GM18861 (cell line): ENCODE measurements around the gene MGRN1.

ENCODE experiments used
- ATAC-seq: cut with Tn5 transposase; IDR thresholded peaks from one replicate; pipeline ENCODE4 v1.9.1; 2021; ENCODE audit not compliant: unreplicated experiment

MGRN1 gene

GRCh38 chr16:4695473-4696171 is 71.0 kb downstream of the MGRN1 start:
- ATAC-seq: no peak

DNA sequence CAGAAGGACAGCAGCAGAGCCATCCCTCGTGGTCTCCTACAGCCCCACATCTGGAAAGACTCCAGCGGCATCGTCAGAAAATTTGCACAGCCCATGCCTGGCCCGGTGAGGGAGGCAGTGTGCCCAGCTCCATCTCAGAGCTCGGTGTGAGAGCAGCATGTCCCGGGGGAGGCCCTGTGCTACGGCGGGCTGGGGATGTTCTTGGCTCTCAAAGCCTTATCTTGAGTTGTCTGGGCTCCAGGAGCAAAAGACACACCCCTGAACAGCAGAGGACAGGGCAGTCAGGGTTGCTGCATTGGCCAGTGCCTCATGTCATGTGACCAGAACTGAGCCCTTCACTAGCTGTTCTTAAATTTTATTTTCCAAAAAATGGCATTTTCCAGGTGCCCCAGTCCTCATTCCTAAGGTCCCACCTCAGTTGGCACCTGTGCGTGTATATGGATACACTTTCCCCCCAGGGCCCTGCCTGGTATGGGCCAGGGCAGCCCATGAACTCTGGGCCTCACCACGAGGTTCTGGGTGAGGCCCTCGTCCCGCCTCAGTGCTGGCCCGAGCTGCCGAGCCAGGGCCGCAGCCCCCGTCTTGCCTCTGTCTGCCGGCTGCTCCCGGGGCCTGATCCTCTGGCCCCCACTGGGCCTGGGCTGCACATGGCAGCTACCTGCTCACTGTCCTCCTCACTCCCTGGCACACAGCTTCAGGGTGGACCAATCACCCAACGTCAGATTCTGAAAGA is 71.7 kb downstream of the MGRN1 start:
- ATAC-seq: no peak

GRCh38 chr16:4696905-4697847 is 72.5 kb downstream of the MGRN1 start:
- no peak for ATAC-seq

- ATAC-seq: no peak
Measured at GRCh38 chr16:4697848-4698291, 73.2 kb downstream of the MGRN1 start.

GRCh38 chr16:4698321-4699045 is 73.9 kb downstream of the MGRN1 start:
- ATAC-seq: no peak

- no peak for ATAC-seq
Measured at GRCh38 chr16:4699046-4699556, 74.5 kb downstream of the MGRN1 start.

GRCh38 chr16:4700380-4700996 is 75.9 kb downstream of the MGRN1 start:
- ATAC-seq: no peak

DNA sequence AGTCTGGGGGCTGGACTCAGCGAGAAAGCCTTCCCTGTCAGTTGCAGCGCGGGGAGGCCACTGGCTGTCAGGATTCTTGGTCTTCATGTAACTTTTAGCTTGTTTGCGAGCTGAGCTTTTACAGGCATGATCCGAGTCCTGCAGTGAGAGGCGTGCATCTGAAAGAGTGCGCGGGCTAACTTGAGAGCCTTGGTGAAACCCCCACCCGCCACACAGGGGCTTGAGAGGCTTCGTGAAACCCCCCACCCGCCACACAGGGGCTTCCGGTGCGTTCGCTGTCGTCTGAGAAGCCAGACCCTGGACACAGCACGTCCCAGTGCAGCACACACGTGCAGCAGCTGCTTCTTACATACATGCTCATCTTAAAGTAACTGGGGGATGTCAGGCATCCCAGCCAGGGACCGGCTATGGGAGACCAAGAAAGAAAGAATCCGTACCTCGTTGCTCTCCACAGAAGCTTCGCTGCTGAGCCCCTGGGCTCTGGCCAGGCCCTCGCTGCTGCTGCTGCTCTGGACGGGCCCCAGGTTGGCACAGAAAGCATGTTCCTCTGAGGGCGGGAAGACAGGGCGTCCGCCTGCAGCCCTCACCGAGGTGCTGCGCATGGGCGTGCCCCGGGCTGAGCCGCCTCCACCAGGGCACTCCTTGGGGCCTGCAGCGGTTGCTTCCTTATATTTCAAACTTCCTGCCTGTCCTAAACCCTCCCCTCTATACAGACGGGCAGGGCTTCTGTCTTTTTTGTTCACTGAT is 76.5 kb downstream of the MGRN1 start:
- no peak for ATAC-seq

DNA sequence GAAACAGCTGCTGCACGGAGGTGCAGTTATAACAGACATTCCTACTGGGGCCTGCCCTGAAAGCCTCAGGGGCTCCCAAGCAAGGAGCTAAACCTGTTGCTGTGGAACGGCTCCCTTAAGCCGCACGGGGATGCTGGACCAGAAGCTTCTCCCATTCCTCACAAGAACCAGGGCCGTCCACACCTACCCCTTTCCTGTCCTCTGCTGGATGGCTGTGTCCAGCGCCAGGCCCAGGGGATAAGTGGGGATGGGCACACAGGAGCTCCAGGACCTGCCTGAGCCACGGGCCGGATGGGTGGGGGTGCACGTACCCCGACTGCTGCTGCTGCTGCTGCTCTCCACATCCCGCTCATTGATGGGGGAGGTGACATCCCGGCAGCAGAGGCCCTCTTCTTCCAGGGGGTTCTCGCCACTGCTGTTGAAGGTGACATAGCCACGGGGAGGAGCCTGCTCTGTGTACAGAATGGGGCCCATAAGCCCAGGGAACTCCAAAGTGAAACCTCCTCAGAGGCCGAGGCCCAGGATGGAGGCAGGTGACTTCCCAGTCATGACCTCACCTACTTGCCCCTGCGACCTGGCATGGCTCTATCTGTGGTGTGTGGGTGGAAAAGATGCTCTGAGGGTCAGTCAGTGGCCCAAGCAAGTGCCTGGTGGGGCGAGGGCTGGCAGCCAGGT is 77.3 kb downstream of the MGRN1 start:
- ATAC-seq: no peak

DNA sequence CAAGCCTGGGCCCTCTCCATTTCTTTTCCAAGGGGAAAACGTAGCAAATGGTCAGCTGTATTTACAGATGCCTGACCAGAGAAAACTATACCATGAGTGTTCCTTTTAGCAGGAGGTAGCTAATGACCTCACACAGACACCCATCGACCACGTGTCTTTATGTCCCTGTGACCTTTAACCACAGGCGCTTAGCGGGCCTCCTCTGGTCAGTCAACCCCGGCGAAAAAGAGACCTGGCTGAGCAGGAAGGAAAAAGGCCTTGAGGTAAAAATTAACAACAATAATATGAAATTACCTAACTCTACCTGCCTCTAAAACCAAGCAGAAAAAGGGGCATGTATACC is 77.8 kb downstream of the MGRN1 start:
- no peak for ATAC-seq

- ATAC-seq: no peak
Measured at GRCh38 chr16:4703906-4704305, 79.3 kb downstream of the MGRN1 start.

DNA sequence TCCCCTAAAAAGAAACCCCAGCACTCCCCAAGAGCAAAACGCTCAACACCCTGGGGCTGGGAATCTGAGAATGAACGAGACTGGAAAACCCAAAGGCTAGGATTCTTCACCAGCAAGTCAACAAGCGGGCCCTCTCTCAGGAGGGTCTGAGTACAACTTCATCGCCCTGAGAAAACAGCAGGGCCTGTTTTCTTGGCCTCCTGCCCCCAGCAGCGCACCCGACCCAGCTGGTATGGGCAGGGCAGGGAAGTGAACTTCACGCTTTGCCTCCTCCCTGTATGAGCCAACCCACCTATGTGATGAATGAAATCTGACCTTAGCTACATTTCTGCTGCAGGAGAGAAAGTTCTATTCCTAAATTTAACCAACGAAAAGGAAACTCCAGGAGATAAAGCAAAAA is 79.9 kb downstream of the MGRN1 start:
- ATAC-seq: no peak

DNA sequence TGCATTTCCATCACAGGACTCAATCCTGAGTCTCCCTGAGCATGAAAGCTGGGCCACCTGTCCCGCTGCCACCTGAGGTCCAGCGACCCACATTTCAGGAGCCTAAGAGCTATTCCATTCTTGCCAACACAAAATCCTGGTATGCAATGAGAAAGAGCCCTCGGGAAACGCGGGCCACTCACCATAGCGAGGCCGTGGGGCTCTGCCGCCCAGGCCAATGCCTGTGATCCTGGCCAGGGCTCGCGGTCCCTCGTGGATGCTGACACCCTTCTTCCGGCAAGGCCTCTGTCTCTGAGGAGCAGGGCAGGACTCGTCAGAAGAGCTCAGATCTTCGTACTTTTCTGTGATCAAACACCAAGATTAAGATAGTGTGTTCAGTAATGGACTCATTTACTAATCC is 80.3 kb downstream of the MGRN1 start:
- no peak for ATAC-seq

- ATAC-seq: no peak
Measured at GRCh38 chr16:4706871-4707270, 82.2 kb downstream of the MGRN1 start.

GRCh38 chr16:4709481-4709880 is 84.9 kb downstream of the MGRN1 start:
- ATAC-seq: no peak

DNA sequence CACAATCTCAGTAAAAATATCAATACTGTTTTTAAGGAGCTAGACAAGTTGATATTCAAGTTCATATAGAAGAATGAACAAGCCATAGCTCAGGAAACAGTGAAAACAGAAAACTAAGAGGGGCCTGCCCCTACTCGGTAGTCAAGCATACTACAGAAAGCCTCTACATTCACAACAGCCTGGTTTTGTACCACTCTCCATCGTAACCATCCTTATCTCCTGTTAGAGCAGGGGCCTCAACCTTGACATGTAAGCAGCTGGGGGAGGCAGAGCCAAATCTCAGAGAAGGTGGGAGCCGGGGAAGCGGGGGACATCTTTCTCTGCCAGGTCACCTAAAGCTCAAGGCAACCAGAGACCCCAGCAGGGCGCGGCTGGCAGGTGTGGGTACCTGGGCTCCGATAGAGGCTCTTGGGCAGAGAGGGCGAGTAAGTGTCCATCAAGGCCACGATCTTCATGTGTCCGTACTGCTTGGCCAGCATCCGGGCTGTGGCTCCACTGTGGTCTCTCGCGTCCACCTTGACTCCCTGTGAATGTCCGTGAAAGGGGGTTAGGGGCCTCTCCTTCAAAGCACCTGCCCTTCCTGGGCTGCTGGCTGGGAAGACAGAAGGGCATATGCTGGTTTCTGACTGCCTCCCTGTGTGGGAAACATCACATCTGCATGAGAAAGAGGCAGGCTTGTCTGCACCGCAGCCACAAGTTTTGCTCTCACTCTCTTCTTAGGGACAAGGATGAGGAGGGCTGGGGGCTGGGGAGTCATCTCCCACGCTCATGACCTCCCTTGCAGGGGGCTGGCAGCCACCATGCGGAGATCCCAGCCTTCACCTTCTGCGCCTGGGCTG is 89.3 kb downstream of the MGRN1 start:
- ATAC-seq: no peak

GRCh38 chr16:4714996-4715395 is 90.4 kb downstream of the MGRN1 start:
- no peak for ATAC-seq

DNA sequence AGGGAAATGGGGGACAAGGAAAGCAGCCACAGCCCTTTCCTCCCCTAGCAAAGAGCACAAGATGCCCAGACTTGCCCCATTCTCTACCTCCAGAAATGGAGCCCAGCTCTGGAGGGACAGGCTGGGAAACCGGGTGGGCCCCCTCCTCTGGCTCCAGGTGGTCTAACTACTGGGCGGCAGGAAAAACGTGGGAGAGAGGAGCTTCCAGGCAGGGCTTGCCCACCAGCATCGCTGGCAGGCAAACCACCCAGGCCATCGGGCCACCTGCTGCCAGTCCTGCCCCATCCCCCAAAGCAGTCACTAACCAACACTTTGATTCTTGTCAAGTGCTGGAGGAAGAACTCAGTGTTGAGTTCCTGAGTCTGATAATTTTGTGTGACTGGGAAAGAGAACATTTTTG is 93.8 kb downstream of the MGRN1 start:
- ATAC-seq: no peak
